ENCODE measurements around the gene ZNF366.

ZNF366 gene

DNA sequence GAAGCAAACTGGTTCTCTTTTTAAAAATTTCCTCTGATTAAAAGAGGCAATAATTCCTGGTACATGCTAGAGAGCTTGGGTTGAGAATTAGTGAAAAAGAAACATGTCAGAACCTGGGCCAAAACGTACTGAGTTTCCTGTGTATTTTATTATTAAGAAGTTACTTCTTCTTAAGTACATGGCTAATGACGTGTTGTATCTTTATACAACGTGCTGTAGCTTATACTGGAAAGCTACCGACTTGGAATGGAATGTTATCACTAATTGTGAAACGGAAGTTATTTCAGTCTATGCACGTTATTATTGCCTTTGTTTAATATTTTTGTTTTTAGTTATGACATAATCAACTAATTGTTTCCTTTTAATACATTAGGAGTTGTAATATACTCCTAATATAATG lies 43.1 kb downstream of the ZNF366 start:
- DNase-seq (ENCODE audit: low read depth), result no peak

DNA sequence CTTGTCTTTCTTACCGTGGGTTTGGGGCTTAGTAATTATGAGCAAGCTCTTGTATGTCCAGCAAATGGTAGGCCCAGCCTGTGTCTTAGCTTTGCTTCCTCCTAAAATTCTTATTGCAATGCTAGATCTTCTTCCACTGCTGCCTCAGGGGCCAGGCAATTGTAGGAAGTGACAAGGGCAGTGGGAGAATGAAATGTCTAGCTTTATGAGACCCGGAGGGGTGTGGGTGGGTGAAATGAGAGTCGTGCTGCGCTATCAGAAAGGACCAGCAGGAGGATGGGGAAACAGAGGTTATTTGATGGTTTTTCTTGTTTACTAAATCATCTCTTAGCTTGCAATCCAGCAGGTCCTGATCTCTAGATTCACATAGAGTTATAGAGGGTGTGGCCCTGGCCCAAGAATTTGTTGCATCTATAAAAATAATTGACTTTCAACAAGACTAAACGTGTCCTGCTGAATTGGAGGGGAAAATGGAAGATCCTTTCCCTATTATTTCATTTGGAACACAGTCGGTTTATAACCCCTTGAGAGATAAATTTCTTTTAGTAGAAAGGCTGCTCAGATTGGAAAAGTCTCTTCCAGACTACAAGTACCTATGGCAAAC lies 43.7 kb downstream of the ZNF366 start:
- no peak for DNase-seq (ENCODE audit: low read depth)

DNA sequence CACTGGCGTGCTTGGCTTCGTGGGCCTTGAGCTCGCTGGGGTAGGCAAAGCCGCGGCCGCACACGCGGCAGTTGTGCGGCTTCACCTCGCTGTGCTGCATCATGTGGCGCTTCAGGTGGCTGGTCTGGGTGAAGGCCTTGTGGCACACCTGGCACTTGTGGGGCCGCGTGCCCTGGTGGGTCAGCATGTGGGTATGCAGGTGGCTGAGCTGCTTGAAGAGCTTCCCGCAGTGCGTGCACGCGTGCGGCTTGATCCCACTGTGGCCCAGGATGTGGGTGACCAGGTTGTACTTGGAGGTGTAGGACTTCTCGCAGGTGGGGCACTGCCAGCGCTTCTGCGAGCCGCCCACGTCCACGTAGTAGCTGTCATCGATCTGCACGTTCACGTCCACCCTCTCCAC lies 46.8 kb downstream of the ZNF366 start:
- DNase-seq (ENCODE audit: low read depth), result no peak

DNA sequence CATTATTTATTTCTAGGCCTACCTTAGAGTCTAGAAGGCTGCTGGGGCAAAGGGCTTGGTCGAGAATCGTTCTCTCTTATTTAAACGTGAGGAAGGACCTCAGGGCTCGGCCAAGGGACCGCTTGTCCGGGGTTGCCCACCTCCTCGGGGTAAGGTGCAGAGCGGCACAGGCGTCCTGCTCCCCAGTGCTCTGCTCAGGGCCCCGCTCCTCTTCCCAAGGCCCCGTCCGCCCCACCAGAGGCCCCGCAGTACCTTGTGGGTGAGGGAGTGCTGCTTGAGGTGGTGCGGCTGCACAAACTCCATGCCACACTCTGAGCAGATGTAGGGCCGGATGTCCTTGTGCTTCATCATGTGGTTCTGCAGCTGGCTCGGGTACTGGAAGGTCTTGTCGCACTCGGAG lies 47.3 kb downstream of the ZNF366 start:
- no peak for DNase-seq (ENCODE audit: low read depth)

- no peak for DNase-seq (ENCODE audit: low read depth)
Observed at GRCh38 chr5:72459089-72459661, 48.0 kb downstream of the ZNF366 start.

- DNase-seq (ENCODE audit: low read depth), result no peak
Observed at GRCh38 chr5:72458407-72458806, 48.8 kb downstream of the ZNF366 start.

DNA sequence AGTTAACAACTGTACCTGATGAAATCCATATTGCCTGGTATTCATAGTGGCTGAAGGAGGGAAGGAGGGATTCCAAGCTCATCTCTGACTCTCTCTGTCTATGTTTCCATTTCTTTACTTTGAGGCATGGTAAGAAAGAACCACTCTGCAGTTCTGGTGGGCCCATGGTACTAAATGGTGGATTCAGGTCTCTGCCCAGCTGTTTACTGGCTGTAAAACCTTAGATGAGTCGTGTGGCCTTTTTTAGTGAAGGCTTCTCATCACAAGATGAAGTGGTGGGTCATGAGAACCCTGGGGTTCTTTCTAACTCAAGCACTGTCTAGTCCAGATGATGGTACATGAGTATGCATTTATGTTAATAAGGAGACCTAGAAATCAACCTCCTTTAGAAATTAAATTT lies 49.7 kb downstream of the ZNF366 start:
- no peak for DNase-seq (ENCODE audit: low read depth)

DNA sequence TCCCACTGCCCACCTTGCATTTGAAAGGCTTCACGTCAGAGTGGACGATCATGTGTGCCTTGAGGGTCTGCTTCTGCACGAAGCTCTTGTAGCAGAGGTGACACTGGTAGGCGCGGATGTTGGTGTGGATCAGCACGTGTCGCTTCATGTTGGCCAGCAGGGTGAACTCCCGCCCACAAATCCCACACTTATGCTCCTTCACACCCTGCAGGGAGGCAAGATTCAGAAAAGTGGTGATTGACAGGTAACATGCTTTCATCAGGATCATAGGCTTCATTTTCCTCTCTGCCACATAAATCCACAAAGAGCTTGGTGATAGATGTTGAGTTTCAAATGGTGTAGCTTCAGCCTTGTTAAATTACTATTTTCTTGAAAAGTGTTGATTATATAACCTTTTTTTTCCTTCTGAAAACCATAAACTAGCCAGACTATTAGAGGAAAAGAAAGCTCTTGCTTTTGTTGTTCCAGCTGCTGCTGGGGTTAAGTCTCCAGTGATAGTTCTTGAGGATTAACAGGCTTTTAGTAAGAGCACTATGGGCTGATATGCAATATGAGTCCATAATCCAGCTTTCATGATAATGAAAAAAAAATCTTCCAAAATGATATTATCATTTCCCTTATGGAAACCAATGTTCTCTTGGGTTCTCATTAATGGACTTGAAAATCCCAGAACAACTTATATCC lies 50.7 kb downstream of the ZNF366 start:
- no peak for DNase-seq (ENCODE audit: low read depth)

- DNase-seq (ENCODE audit: low read depth), result no peak
Observed at GRCh38 chr5:72455476-72455875, 51.7 kb downstream of the ZNF366 start.

- DNase-seq (ENCODE audit: low read depth), result no peak
Observed at GRCh38 chr5:72454996-72455395, 52.2 kb downstream of the ZNF366 start.

DNA sequence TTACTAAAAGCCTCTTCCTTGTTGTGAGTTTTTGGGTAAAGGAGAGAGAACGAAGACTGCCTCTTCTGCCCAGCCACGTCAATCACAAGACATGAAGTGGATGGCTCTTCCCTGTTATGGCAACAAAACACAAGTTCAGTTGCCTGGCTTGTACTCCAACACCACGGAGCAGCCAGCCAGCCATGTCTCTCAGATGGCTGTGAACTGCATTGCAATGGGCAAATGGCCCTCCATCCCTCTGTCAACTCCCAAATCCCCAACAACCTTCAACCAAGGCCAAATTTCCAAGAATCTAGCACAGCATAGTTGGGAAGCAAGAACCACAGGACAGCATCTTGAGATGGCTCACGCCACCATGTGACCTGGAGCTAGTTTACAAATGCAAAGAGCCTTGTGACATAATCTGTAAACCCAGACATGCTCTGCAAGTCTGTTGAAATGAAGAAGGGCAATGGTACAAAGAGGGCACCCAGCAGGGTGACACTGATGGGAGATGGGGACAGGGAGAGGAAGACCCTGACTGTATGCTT lies 53.9 kb downstream of the ZNF366 start:
- no peak for DNase-seq (ENCODE audit: low read depth)

- no peak for DNase-seq (ENCODE audit: low read depth)
Observed at GRCh38 chr5:72452515-72453245, 54.5 kb downstream of the ZNF366 start.

GRCh38 chr5:72451741-72452505 lies 55.3 kb downstream of the ZNF366 start:
- DNase-seq (ENCODE audit: low read depth), result no peak

DNA sequence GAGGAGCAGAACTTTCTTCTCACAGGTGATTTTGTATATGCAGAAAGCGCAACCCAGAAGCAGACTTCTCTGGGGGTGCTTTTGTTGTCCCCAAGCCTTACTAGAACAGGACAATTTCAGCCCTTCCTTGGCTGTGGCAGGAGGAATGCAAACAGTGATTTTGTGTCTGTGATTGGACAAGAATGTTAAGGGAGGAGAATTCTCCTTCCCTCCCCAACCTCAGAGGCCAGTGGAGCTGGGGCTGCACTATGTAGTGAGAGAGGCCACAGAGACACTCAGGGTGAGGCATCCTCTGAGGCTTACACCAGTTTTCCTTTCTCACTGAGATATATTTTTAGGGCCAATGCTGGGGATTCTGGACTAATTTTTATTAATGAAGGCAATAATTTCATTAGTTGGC lies 58.8 kb downstream of the ZNF366 start:
- DNase-seq (ENCODE audit: low read depth), result no peak

GRCh38 chr5:72447751-72448150 lies 59.5 kb downstream of the ZNF366 start:
- no peak for DNase-seq (ENCODE audit: low read depth)

DNA sequence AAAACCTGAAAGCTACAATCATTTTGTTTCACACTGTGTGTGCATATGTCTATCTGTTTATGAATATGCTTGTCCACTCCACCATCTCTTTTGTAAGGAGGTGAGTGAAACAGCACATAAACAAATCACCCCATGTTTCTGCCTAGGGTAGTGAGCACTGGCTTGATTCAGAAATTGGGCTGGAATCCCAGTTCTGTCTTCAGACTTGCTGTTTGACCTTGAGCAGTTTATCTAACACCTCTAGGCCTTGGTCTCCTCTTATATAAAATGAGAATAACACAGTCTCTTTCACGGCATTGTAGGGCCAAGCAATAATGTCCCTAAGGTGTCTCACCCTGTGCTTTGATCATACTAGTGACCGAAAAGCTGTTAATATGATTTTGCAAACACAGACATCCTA lies 61.2 kb downstream of the ZNF366 start:
- no peak for DNase-seq (ENCODE audit: low read depth)

DNA sequence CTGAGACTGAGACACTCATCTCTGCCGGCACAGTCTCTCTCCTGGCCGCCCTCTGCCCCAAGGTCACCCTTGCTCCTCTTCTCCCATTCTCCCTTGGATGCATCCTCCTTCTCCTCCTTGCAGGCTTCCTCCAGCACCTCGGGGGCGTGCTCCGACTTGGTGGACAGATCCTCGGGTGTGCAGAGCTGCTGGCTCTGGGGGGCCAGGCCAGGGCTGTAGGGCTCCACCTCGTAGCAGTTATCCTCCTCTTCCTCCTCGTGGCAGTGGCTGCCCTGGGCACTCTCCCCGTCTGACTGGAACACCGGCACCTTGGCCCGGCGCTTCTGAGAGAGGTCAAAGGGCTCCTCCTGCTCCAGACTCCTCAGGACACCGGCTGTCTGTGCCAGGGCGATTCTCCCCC lies 63.3 kb downstream of the ZNF366 start:
- no peak for DNase-seq (ENCODE audit: low read depth)

DNA sequence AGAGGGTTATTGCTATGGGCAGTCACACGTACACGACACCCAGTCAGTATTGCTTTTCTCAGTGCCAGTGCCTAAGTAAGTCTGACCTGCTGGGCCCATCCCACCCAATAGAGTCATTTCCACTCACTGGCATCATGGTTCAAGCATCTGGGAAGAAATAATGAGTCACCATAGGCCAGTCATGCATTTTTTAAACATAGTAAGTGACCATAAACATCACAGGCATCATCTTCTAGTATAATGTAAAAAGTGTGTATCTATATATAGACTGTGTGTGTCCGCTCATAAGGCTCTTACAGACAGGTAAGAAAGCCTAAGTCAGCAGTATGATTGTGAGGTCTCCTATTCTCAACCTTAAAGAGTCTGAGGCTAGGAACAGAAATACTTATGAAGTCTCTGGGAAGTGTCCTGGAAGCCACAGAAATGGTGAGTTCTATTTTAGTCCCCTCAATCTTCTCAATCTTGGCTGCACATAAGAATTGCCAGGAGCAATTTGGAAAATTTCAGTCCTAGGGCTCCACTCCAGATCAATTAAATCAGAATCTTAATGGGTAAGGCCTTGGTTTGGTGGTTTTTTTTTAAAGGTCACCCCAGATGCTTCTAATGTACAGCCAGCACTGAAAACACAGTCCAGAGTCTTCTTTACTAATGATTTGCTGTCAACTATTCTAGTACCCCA lies 65.2 kb downstream of the ZNF366 start:
- no peak for DNase-seq (ENCODE audit: low read depth)

DNA sequence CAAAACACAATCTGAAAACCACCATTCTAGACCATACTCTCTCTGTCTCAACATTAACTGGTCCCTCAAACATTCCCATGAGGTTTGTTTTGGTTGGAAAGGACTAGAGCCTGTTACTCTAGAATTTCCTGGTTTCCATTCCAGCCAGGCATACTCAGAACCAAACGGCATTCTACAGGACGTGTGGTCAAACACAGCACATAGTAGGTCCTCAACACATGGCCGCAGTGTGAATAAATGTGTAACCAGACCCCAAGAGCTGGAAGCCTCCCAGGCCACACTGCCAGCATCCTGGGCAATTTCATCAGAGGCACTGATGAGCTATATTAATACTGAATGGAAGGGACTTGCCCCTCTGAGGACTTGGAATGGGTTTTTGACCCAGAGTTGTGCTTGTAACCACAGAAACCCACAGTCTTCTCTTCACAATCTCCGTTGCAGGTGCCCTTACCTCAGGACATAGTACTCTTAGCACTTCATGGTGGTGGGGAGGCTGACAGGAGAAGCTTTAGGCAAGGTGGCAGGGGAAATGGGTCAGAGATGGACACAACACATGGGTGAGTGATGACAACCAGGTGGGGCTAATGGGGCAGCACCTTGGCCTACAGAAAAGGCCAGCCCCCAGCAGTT lies 66.0 kb downstream of the ZNF366 start:
- no peak for DNase-seq (ENCODE audit: low read depth)

- no peak for DNase-seq (ENCODE audit: low read depth)
Observed at GRCh38 chr5:72440207-72440638, 67.0 kb downstream of the ZNF366 start.

- no peak for DNase-seq (ENCODE audit: low read depth)
Observed at GRCh38 chr5:72439192-72439591, 68.0 kb downstream of the ZNF366 start.

Data from activated T-cell treated with anti-CD3 and anti-CD28 coated beads for 1 hour (primary cell).